Left colon (tissue), 2 donors: ENCODE data around the gene ZNF573. TPM values are rescaled to one million over a fixed set of nuclear protein-coding genes. Genes with fewer than 3 reads are reported as not detected.
A peak's percentile ranks its signal among the peaks of the same experiment; 100 is the strongest.

Source experiments
- ATAC-seq: fragments of 200-7000 bp; cut with Tn5 transposase; one replicate; pipeline ENCODE4 v1.9.1; 2020; ENCODE audit warnings: mild to moderate bottlenecking, moderate library complexity
- DNase-seq, 2 donors: peaks; one replicate each; pipeline ENCODE4 v3.0.0-alpha.2; 2020
- intact Hi-C, 2 donors: fragments of 100-400 bp; cut with DNase I in 1 of 2; cut with micrococcal nuclease in 1 of 2; formaldehyde crosslinking; loops; one replicate each; pipeline versions ENCODE4 v1.11.2 to v1.14.0; 2022; cut with DNase I, micrococcal nuclease
- total RNA-seq, 2 donors: library from RNA; stranded (reverse); fragmentation: NEBNext Ultra II Directional; extraction: Animal tissue kit (Norgen Biotek cat#: 25700); gene quantifications; one replicate each; pipeline ENCODE4 v1.2.1, GENCODE V29; 2021
- donor health status: DM: no; HTN: no; CAD: no.
- donor health status: DM: yes; HTN: yes; CAD: no.

The ZNF573 gene
- total RNA-seq, 2 donors from 2014 or later: 6.0 to 7.4 TPM

- intact Hi-C loops: no loop called here
- DNase-seq (no peak), ATAC-seq (no peak)
Observed at GRCh38 chr19:37706052-37706605, 73.3 kb downstream of the ZNF573 start.

GRCh38 chr19:37699057-37699456, 80.3 kb downstream of the ZNF573 start:
- DNase-seq (no peak), ATAC-seq (no peak)
- intact Hi-C loops: no loop called here

- DNase-seq (no peak), ATAC-seq (no peak)
- intact Hi-C loops: no loop called here
Observed at GRCh38 chr19:37698216-37698615, 81.2 kb downstream of the ZNF573 start.

- DNase-seq: no peak
- ATAC-seq: no peak
- intact Hi-C loops: no loop called here
Observed at GRCh38 chr19:37695144-37695899, 84.1 kb downstream of the ZNF573 start.

- DNase-seq (no peak), ATAC-seq (no peak)
- intact Hi-C loops: no loop called here
Observed at GRCh38 chr19:37692956-37693620, 86.3 kb downstream of the ZNF573 start.

GRCh38 chr19:37691881-37692504, 87.4 kb downstream of the ZNF573 start:
- ATAC-seq: peak; percentile 98
- peak; percentile 76 to 85 for DNase-seq
- intact Hi-C loops: no loop called here

Other genes starting within 250 kb of the ZNF573 start
- 1 to 10 TPM; 2.6 to 2.8 TPM for gene ZNF571, start 184.8 kb downstream of the ZNF573 start, total RNA-seq
- 1 to 10 TPM in 1 of 2 donors, under 1 TPM in 1; 0.92 to 1.3 TPM for gene ZNF540, start 184.7 kb downstream of the ZNF573 start, total RNA-seq
- 1 to 10 TPM; 6.4 to 8.3 TPM for gene ZFP30, start 124.1 kb downstream of the ZNF573 start, total RNA-seq
- gene ZNF607, start 59.8 kb downstream of the ZNF573 start, total RNA-seq: 1 to 10 TPM; 5.7 to 6.1 TPM
- not detected for gene WDR87, start 127.0 kb upstream of the ZNF573 start, total RNA-seq
- 100 to 1,000 TPM; 136 to 180 TPM for gene SIPA1L3, start 127.6 kb upstream of the ZNF573 start, total RNA-seq